GF-D8 (cell line): ENCODE measurements around the gene GJB2.

Source experiments
- DNase-seq: peaks from one replicate; lab custom pipeline; 2025; lab: John Stamatoyannopoulos, UW

Gene GJB2

DNA sequence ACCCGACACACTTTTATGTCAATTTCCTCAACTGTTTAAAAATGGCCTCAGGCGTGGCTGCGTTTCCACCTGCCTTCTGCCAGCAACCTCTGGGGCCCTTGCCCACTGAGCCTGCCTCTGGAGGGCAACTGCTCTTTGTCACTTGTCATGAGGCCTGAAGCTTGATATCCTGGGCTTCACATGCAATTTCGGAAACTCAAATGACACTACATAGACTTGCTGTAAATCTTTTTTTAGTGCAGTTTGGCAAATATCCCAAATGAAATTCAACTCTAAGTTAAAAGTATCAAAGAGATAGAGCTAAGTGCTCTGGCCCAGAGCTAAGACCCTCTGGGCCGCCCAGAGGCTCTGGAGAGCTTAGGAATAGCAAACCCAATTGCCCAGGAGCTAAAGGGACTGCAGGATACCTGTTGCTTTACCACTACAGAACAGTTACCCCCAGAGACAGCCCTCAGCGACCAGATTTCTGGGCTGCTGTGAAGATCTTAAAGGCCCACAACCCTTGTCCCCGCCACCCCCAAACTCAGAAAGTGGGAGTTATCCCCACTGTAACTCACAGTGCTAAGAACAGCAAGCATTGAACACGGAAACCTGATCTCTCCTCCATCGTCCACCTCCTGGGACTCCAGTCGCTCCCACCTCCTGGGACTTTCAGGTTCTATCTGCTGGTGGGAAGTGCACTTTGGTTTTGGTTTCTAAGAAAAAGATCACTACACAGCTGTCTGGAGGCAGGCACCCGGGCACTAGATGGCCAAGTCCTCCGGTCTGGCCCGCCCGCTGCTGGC is 51.3 kb downstream of the GJB2 start:
- DNase-seq = no peak

DNA sequence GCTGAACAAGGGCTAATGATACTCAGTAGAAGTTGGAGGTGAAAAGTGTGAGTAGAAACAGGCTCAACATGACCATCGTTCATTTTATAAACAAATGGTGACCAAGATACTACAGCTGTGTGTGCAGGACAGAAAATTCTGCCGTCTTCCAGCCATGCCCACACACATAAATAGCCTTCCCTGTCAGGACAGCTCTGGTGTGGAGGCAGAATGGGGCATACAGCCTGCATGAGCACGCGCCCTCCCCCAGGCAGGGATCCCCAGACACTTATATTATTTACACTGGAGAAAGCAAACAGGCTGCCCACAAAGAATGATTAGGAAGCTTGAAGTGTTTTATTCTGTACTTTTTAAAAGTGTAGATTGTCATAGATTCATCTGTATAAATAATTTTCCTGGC is 52.3 kb downstream of the GJB2 start:
- no peak for DNase-seq

DNA sequence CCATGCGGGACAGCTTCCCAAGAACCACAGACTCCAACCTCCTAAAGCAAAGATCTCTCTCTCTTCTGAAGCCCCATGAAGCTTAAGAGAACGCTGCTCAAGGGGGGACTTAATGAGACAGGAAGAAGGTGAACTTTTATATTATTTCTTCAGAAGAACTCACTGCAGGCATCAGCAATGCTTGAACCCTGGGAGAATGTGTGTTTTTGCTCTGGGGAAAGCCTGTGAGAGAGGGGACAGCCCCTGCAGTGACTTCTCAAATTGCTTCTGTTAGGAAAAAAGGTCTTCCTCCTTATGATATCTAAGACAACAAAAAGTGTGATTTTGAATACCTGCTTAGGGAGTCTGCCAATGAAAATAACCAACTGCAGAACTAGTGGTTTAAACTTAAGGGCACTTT is 54.9 kb downstream of the GJB2 start:
- no peak for DNase-seq
